Karpas-422 (cell line): Measurements from ENCODE around the gene UPK1B. TPM values are rescaled to one million over a fixed set of nuclear protein-coding genes. Genes with fewer than 3 reads are reported as not detected.

Experiments used
- DNase-seq: peaks from one replicate; pipeline ENCODE4 v3.0.0-alpha.2; 2015
- H2AFZ ChIP-seq: fragments of 200-600 bp; sonication (generic); 2 replicates; pipeline ENCODE4 v1.6.1; 2014; ENCODE audit warnings: antibody characterized with exemption, low read length, mixed read lengths
- H3K27ac ChIP-seq: fragments of 200-600 bp; sonication (generic); 2 replicates; pipeline ENCODE4 v1.5.1; 2014; ENCODE audit warnings: mild to moderate bottlenecking, low read length, moderate library complexity
- H3K27me3 ChIP-seq: fragments of 200-600 bp; sonication (generic); 2 replicates; pipeline ENCODE4 v1.6.1; 2014; ENCODE audit warnings: low read length, mixed read lengths
- H3K36me3 ChIP-seq: fragments of 200-600 bp; sonication (generic); 2 replicates; pipeline ENCODE4 v1.6.1; 2014; ENCODE audit warnings: low read length, mixed read lengths; ENCODE audit not compliant: insufficient read depth
- H3K4me1 ChIP-seq: fragments of 200-600 bp; sonication (generic); 2 replicates; pipeline ENCODE4 v1.6.1; 2014; ENCODE audit warnings: mild to moderate bottlenecking, low read length, mixed read lengths
- H3K4me2 ChIP-seq: fragments of 200-600 bp; sonication (generic); 2 replicates; pipeline ENCODE4 v1.6.1; 2014; ENCODE audit warnings: low read length, low read depth, mild to moderate bottlenecking; ENCODE audit not compliant: poor library complexity, severe bottlenecking
- H3K4me3 ChIP-seq: fragments of 200-600 bp; sonication (generic); 2 replicates; pipeline ENCODE4 v1.5.1; 2014; ENCODE audit warnings: mild to moderate bottlenecking, antibody characterized with exemption, low read length, mixed read lengths
- H3K79me2 ChIP-seq: fragments of 200-600 bp; sonication (generic); 2 replicates; pipeline ENCODE4 v1.6.1; 2014; ENCODE audit warnings: mild to moderate bottlenecking, low read length, mixed read lengths
- H3K9ac ChIP-seq: fragments of 200-600 bp; sonication (generic); 2 replicates; pipeline ENCODE4 v1.6.0; 2014; ENCODE audit warnings: low read length
- H3K9me2 ChIP-seq: fragments of 200-600 bp; sonication (generic), shearing (Covaris generic); replicated peaks from 2 replicates; pipeline ENCODE4 v1.6.0; 2014; ENCODE audit warnings: mild to moderate bottlenecking, low read length, moderate library complexity; ENCODE audit not compliant: insufficient read depth
- H3K9me3 ChIP-seq: fragments of 300-700, 200-600 bp; sonication (generic); 2 replicates; pipeline ENCODE4 v1.6.1; 2014; ENCODE audit warnings: low read length, mixed read lengths
- H4K20me1 ChIP-seq: fragments of 200-600 bp; sonication (generic); 2 replicates; pipeline ENCODE4 v1.6.1; 2014; ENCODE audit warnings: mild to moderate bottlenecking, antibody characterized with exemption, low read length, low read depth; ENCODE audit not compliant: insufficient read depth
- total RNA-seq: library from RNA; depleted of rRNA; stranded (reverse); fragments of >200 nt; shearing (Covaris generic); gene quantifications from 2 replicates; pipeline ENCODE4 v1.2.3, GENCODE V29; 2014; ENCODE audit warnings: low replicate concordance

The UPK1B gene
- total RNA-seq, 1 experiment from 2014 or later = not detected

DNA sequence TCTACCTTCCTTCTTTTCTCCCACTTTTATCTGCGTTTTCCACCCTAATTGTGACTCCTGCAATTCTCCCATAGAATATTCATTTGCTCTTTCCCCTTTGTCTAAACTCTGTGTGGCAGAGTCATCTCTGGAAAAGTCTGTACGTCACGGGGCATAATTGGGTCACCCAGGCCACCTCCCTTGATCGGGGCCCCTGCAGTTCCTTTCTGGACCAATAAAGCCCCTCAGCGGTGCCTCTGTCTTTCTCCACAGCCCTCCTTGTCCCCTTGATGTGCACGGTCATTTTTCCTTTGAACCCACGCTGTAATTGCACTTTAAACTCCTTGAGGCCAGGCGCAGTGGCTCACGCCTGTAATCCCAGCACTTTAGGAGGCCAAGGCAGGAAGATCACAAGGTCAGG, 10.7 kb downstream of the UPK1B start:
- Histone ChIP-seq H3K36me3 (no peaks in the 10 kb centered on the region), H3K4me1 (no peaks in the 10 kb centered on the region), H4K20me1 (no peaks in the 10 kb centered on the region), H3K27me3 (no peaks in the 10 kb centered on the region), H3K9me2 (no peaks in the 10 kb centered on the region), H3K27ac (no peak overlapping the region), H3K79me2 (no peaks in the 10 kb centered on the region), H3K9me3 (no peaks in the 10 kb centered on the region), H2AFZ (no peak overlapping the region), H3K4me2 (no peak overlapping the region), H3K9ac (no peak overlapping the region), H3K4me3 (no peak overlapping the region)
- DNase-seq = no peak

- Histone ChIP-seq H2AFZ (no peak overlapping the region), H3K9ac (no peak overlapping the region), H4K20me1 (no peaks in the 10 kb centered on the region), H3K4me1 (no peaks in the 10 kb centered on the region), H3K4me2 (no peak overlapping the region), H3K27ac (no peak overlapping the region), H3K9me3 (no peaks in the 10 kb centered on the region), H3K79me2 (no peaks in the 10 kb centered on the region), H3K9me2 (no peaks in the 10 kb centered on the region), H3K36me3 (no peaks in the 10 kb centered on the region), H3K27me3 (no peaks in the 10 kb centered on the region), H3K4me3 (no peak overlapping the region)
- DNase-seq = no peak
Measured at GRCh38 chr3:119184796-119185570, 11.6 kb downstream of the UPK1B start.

DNA sequence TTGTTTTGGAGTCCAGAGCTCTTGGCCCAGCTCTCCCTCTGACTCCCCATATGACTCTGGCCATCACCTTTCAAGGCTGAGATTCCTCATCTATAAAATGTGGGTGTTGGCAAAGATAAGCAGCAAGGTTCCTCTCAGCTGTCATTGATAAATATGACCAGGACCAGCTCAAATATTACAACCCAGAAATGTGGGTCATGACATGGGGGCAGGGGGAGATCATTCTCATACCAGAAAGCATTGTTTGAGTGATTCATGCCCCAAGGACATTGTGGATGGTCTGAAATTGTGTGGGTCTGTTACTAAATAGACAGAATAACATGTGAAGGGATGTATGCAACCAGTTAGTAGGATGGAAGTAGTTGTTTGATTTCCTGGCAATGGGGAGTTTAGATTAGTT, 13.9 kb downstream of the UPK1B start:
- no peak for DNase-seq
- H3K36me3 ChIP-seq = no peaks in the 10 kb centered on the region
- no peak overlapping the region for H2AFZ ChIP-seq

DNA sequence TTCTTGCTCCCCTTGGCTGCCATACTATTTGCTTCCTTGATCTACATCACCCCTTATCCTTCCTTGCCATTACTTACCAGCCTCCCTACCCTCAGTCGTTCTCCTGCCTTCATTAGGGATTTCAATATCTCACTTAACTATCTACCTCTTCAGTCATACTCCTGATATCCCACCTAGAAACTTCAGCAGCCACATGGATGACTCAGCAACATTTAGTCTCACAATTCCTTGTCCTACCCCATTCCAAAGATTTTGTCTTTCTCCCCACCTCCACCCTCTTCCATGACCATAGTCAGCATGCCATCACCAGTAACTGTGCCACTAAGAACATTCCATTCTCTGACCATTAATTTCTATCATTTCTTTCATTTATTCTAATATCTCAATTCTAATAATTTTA, 18.4 kb downstream of the UPK1B start:
- Histone ChIP-seq H3K9me3 (no peaks in the 10 kb centered on the region), H3K4me1 (no peaks in the 10 kb centered on the region), H3K27me3 (no peaks in the 10 kb centered on the region), H3K79me2 (no peaks in the 10 kb centered on the region), H2AFZ (no peak overlapping the region), H3K9ac (no peak overlapping the region), H4K20me1 (no peaks in the 10 kb centered on the region), H3K4me2 (no peak overlapping the region), H3K4me3 (no peak overlapping the region), H3K36me3 (no peaks in the 10 kb centered on the region), H3K27ac (no peak overlapping the region), H3K9me2 (no peaks in the 10 kb centered on the region)
- DNase-seq = no peak

More for the DNA sequence above, 13.9 kb downstream of the UPK1B start:
- no peak overlapping the region for H3K4me3 ChIP-seq
- no peaks in the 10 kb centered on the region for H4K20me1 ChIP-seq
- no peaks in the 10 kb centered on the region for H3K9me3 ChIP-seq
- no peaks in the 10 kb centered on the region for H3K79me2 ChIP-seq
- no peaks in the 10 kb centered on the region for H3K4me1 ChIP-seq
- no peak overlapping the region for H3K4me2 ChIP-seq
- no peaks in the 10 kb centered on the region for H3K27me3 ChIP-seq
- no peaks in the 10 kb centered on the region for H3K9me2 ChIP-seq
- H3K27ac ChIP-seq = no peak overlapping the region
- H3K9ac ChIP-seq = no peak overlapping the region

- Histone ChIP-seq H3K27me3 (no peaks in the 10 kb centered on the region), H2AFZ (no peak overlapping the region), H3K4me3 (no peak overlapping the region), H3K36me3 (no peaks in the 10 kb centered on the region), H3K9me3 (no peaks in the 10 kb centered on the region), H3K27ac (no peak overlapping the region), H3K9ac (no peak overlapping the region), H3K9me2 (no peaks in the 10 kb centered on the region), H4K20me1 (no peaks in the 10 kb centered on the region), H3K4me2 (no peak overlapping the region), H3K79me2 (no peaks in the 10 kb centered on the region), H3K4me1 (no peaks in the 10 kb centered on the region)
- DNase-seq = no peak
Measured at GRCh38 chr3:119194237-119195150, 21.1 kb downstream of the UPK1B start.

- H3K27me3 ChIP-seq = no peaks in the 10 kb centered on the region
- H3K36me3 ChIP-seq = no peaks in the 10 kb centered on the region
- DNase-seq = no peak
- H2AFZ ChIP-seq = no peak overlapping the region
- H4K20me1 ChIP-seq = no peaks in the 10 kb centered on the region
- H3K4me2 ChIP-seq = no peak overlapping the region
- H3K4me3 ChIP-seq = no peak overlapping the region
- no peak overlapping the region for H3K9ac ChIP-seq
- H3K4me1 ChIP-seq = no peaks in the 10 kb centered on the region
- no peaks in the 10 kb centered on the region for H3K9me3 ChIP-seq
- no peak overlapping the region for H3K27ac ChIP-seq
- no peaks in the 10 kb centered on the region for H3K9me2 ChIP-seq
- H3K79me2 ChIP-seq = no peaks in the 10 kb centered on the region
Measured at GRCh38 chr3:119195151-119195476, 21.7 kb downstream of the UPK1B start.

- Histone ChIP-seq H4K20me1 (no peaks in the 10 kb centered on the region), H3K4me3 (no peak overlapping the region), H3K9ac (no peak overlapping the region), H3K79me2 (no peaks in the 10 kb centered on the region), H3K4me2 (no peak overlapping the region), H3K27ac (no peak overlapping the region), H2AFZ (no peak overlapping the region), H3K4me1 (no peaks in the 10 kb centered on the region), H3K27me3 (no peaks in the 10 kb centered on the region), H3K9me2 (no peaks in the 10 kb centered on the region), H3K36me3 (no peaks in the 10 kb centered on the region), H3K9me3 (no peaks in the 10 kb centered on the region)
- DNase-seq = no peak
Measured at GRCh38 chr3:119195911-119196310, 22.5 kb downstream of the UPK1B start.

DNA sequence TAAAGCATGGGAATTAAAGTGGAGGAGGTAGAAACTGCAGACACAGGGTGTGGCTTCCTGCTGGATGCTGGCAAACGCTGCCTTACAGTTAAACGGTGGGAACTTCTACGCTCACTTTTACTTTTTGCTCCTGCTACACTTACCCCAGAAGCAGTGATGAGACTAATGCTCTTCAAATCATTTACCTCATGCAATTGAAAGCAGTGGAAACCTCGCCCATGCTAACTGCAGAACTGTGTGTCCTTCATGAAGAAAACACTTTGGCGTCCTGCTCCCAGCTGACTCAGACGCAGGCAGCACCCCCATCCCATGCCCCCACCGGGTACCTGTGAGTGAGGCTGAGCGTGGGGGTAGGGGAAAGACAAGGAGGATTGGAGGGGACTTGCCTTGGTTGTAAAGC, 31.8 kb downstream of the UPK1B start:
- Histone ChIP-seq H2AFZ (no peak overlapping the region), H3K9me2 (no peaks in the 10 kb centered on the region), H3K79me2 (no peaks in the 10 kb centered on the region), H4K20me1 (no peaks in the 10 kb centered on the region), H3K27me3 (no peaks in the 10 kb centered on the region), H3K36me3 (no peaks in the 10 kb centered on the region), H3K4me2 (no peak overlapping the region), H3K4me3 (no peak overlapping the region), H3K27ac (no peak overlapping the region), H3K4me1 (no peaks in the 10 kb centered on the region), H3K9ac (no peak overlapping the region), H3K9me3 (no peaks in the 10 kb centered on the region)
- DNase-seq = no peak
